GM15510 (cell line): Measurements from ENCODE around the gene WDR55.

Experiments
- POLR2A ChIP-seq: IDR thresholded peaks from 3 replicates; pipeline ENCODE4 v1.6.1; 2011; ENCODE audit warnings: borderline replicate concordance; ENCODE audit not compliant: insufficient read length; ENCODE audit errors: extremely low read depth

WDR55 gene

DNA sequence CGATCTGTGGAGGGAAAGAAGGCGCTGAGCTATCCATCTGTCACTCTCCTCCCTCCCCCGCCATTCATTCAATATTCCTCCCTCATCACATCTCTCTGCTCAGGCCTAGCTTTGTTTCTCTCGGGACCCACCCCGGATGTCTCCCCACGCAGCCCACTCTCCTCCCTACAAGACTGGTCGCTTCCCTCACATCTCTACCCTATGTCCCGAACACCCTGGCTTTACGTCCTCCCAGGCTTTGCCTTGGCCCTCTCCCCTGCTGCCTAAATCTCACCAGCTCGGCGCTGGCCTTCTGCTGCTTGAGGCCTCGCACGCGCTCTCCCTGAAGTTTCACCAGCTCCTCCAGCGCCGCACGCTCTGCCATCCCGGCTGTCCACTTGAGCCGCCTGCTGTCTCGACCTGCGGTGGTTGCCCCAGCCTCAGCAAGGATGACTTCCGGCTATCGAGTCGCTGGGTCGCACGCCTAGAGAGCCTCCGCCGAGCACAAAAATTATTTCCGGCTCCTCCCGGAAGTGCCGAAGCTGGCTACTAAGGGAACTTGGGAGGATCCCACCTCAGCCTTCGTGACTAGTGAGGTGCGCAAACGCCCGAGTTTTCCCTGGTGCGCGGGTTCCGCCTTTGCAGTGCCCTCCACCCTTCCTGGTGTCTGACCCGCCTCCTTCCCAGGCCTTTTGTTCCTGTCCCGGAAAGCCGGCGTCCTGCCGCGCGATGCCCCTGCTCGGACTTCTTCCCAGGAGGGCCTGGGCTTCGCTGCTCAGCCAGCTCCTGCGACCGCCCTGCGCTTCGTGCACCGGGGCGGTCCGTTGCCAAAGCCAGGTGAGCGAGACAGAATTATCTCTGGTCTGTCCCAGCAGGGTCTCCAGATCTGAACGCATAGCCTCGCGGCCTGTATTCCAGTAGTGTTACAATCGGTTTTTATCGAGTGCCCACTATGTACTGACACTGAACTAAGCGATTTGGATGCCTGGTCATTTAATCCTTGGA is 26.5 kb downstream of the WDR55 start, which contains the start of the genes HARS1 and HARS2:
Gene HARS1, minus strand, starts transcription at position 430 of the 984 bp plus-strand sequence. Its CDS starts 66 bp downstream, at position 364.
Gene HARS2, plus strand, starts transcription at position 515 of the 984 bp plus-strand sequence. Its CDS starts 194 bp downstream, at position 709.
- TF ChIP-seq POLR2A = peak; percentile 95

DNA sequence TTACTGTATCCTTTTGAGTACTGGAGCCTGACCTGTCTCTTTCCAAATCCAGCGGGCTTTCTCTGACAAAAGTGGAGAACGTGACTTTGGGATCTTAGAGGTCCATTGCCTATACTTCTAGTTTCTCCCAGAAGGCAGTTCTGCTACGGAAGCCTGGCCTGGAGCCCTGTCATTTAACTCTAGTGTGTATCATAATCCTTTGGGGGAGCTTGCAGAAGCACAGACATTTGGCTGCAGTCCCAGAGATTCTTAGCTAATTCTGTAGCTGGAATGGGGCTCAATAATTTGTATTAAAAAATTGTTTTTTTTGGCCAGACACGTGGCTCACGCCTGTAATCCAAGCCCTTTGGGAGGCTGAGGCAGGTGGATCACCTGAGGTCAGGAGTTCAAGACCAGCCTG is 29.6 kb downstream of the WDR55 start:
- no peak for TF ChIP-seq POLR2A

DNA sequence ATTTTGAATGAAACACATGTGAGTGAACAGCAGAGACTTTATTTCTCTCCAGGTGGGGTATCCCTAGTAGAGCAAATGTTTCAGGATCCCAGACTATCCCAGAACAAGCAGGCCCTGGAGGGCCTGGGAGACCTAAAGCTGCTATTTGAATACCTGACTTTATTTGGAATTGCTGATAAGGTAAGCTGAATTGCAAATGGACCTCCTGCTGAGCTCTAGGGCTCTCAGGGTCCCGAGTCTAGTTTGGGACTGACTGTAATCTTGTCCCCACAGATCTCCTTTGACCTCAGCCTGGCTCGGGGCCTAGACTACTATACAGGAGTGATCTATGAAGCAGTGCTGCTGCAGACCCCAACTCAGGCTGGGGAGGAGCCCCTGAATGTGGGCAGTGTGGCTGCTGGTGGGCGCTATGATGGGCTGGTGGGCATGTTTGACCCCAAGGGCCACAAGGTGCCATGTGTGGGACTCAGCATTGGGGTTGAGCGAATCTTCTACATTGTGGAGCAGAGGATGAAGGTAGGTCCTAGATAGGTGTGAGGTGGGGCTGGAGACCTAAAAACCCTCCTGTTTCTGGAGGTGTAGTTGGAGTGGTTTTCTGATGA is 32.3 kb downstream of the WDR55 start:
- no peak for TF ChIP-seq POLR2A

DNA sequence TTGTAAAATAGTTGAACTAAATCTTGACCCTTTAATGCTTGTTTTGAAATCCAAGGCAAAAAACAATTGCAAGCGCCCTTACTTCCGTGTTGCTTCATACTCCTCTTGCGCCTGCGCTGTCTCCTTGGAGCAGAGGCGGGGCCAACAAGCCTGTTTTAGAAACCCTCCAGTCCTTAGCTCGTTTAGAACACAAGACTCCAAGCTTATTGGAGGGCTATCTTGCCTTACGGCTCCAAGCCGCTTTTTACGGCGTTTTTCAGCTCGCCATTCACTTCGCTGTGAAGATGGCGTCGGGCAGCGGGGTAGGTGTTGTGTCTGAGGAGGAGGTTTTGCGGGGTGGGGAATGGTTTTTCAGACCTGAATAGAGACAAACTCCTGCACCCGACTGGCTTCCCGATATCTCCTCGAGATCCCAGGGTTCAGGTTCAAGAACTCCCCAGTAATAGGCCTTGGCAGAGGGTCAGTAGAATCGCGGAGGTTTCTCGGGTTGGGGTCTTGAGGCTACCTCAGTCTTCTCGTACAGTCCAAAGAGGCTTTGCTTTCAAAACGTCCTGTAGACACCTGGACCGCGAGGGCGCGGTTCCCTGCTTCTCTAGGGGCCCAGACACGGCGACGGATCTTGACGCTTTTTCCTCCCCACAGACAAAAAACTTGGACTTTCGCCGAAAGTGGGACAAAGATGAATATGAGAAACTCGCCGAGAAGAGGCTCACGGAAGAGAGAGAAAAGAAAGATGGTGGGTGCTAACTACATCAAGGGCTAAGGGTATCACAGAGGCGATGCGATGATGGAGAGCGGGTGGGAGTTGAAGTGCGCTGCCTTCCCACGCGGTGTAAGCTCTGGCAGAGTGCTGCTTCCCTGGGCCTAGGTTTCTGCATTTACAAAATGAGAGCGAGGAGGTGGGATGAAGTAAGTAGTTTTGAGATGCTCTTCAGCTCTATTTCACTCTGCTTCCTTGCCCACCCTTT is 35.8 kb downstream of the WDR55 start, which contains the start of gene ZMAT2:
Gene ZMAT2, plus strand, starts transcription at position 271 of the 968 bp plus-strand sequence. Its CDS starts 14 bp downstream, at position 285.
- TF ChIP-seq POLR2A = peak; percentile 71

DNA sequence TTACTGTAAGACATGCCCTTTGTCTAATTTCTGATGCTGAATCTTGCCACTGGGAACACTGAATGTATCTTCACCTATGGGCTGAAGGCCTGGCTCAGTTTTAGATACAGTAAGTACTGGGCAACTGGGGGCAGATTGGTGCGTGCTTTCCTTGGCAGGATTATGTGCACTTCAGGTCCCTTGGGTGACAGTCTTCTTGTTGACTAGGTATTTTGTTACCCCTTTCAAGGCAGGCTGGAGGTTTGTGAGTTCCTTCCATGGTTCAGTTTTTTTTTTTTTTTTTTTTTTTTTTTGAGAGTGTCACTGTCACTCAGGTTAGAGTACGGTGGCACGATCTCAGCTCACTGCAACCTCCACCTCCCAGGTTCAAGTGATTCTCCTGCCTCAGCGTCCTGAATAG is 43.1 kb downstream of the WDR55 start:
- TF ChIP-seq POLR2A = no peak

DNA sequence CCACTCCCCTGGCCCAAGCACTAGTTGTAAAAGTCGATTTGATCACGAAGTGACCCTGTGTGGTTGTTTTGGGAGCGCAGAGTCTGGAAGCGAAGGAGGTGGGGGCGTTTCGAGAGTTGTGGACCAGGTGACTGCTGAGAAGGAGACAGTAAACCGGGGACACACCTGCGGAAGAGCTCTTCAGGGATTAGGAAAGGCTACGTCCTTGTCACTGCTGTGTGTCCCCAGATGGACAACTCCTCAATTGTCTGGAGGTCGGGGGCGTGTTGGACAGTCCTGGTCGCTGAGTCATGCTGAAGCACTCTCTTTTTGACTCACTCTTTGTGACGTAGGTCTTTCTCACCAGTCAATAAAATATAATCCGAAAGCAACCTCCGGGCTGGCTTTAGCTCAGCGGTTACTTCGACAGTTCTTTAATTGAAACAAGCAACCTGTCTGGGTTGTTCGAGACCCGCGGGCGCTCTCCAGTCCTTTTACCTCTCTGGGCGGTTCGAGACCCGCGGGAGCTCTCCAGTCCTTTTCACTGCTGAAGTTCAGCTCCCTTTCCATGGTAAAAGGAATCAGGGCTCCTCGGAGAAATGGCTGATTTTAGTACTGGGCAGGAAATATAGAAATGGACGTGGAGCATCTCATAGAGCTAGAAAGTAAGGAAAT is 46.3 kb downstream of the WDR55 start:
- no peak for TF ChIP-seq POLR2A

DNA sequence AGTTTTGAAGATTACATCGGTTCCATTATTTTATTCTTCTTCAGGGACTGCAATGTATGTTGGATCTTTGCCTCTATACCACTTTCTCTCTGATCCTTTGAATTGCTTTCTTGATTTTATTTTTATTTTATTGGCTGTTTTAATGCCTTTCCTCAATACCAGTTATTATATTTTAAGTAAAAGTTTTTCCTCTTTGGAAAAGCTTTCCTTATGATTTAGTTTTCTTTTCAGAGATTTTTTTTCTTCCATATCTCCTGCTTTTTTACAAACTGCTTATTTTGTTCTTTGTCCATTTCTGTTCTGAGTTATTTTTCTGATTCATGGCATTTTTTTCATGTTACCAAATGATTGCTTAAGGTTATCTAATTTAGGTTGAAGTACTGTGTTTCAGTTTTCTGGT is 47.1 kb downstream of the WDR55 start:
- TF ChIP-seq POLR2A = no peak

DNA sequence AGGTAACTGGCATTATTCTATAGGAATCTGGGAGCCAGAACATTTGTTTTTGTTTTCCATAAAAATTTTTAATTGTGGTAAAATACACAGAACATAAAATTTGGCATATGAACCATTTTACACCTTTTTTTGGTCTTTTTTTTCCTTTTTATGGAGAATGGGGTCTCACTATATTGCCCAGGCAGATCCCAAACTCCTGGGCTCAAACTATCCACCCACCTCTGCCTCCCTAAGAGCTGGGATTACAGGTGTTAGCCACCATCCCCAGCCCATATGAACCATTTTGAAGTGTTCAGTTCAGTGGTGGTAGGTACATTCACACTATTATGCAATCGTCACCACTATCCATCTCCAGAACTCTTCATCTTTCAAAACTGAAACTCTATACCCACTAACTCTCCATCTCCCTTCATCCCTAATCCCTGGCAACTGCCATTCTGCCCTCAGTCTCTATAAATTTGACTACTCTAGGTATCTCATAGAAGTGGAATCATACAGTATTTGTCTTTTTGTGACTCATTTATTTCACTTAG is 48.9 kb downstream of the WDR55 start:
- no peak for TF ChIP-seq POLR2A

DNA sequence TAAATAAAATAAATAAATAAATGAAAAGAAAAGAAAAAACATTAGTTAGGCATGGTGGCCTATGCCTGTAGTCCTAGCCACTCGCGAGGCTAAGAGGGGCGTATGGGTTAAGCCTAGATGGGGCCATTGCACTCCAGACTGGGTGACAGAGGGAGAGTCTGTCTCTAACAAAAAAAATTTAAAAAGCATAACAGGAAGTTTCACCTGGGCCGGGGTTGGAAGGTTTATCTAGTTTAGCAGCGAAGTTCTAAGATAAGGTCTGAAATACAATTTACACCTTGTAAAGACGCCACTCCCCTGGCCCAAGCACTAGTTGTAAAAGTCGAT is 53.5 kb downstream of the WDR55 start:
- TF ChIP-seq POLR2A = no peak
